HG03045 (cell line): ENCODE results near the gene LTF.
"Not testable (repeated sequence)": the region's sequence is repeated elsewhere in the genome, so short reads cannot be mapped to it uniquely, and the experiment has no call there.

Experiments
- ATAC-seq: cut with Tn5 transposase; IDR thresholded peaks from one replicate; pipeline ENCODE4 v1.9.1; 2021; ENCODE audit warnings: mild to moderate bottlenecking, moderate library complexity; ENCODE audit not compliant: unreplicated experiment

Gene LTF

DNA sequence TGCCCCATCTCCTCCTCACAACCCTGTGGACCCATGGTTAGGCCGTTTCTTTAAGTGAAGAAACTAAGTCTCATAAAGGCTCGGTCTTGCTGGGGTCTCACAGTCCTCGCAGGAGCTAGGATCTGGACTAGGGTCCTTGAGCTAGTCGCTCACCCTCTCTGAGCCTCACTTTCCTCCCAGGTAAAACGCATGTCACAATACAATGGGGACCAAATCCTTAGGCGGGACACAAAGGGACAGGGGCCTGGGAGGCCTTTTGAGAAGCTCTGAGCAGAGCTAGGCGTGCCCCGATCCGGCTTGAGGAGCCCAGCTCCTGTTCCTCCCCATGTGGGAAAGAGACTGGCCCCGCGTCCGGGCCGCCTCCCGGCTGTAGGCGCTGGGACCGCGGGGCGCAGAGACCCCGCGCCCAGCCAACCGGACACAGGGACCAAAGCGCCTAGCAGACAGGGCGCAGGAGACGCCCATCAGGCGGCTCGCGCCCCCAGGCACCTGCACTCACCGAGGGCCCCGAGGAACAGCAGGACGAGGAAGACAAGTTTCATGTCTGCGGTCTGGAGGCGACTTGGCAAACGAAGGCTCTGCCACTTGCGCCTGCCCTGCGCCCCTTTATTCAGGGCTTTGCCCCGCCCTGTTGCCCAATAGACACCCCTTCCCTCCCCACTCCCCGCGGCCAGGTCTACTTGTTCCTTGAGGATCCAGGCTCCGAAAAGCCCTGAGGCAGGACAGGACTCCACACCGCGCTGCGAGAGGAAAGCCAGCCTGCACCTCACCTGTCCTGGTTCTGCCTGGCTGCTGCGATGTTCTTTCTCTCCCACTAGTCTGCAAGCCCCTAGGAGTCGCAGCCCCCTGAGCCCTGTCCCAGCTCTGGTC lies at the start of gene LTF:
Gene LTF (minus strand): TSS at position 580 of the 870 bp plus-strand sequence. CDS start 38 bp downstream, at position 542.
- ATAC-seq: no peak

DNA sequence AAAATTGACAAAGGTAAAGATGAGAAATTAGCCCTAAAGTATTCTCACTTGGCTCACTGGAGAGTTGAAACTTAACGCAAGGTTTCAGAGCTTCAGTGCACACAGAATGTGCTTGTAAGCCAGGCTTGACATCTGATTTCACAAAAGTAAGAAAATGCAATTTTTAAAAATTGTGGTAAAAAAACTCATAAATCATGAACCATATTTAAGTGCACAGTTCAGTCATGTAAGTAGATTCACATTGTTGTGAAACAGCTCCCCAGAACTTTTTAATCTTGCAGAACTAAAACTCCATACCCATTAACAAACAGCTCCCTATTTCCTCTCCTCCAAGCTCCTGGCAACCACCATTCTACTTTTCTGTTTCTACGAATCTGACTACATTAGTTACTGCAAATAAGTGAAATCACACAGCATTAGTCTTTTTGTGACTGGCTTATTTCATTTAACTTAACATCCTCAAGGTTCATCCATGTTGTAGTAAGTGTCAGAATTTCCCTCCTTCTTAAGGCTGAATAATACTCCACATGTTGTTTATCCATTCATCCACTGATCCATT lies 47.6 kb upstream of the LTF start:
- ATAC-seq: no peak

GRCh38 chr3:46509661-46510187 lies 45.0 kb upstream of the LTF start:
- no peak for ATAC-seq

- ATAC-seq: no peak
Observed at GRCh38 chr3:46508850-46509591, 44.3 kb upstream of the LTF start.

DNA sequence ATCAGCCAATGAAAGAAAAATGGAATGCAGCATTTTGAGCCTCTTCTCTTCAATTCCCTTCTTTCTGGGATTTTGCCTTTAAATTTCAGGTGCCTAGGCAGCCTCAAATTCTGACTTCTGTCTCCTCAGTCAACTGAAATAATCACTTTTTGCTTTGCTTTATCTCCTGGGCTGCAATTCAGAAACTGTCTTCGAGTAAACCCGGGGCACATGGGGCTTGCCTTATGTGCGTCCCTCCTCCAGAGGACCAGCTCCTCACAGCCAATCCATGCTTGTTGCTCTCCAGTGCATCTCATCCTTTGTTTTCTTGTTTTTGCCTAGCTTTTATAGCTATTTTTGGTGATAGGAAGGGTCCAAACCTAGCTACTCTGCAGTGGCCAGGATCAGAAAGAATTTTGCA lies 41.8 kb upstream of the LTF start:
- no peak for ATAC-seq

GRCh38 chr3:46505953-46506352 lies 41.2 kb upstream of the LTF start:
- ATAC-seq: no peak

DNA sequence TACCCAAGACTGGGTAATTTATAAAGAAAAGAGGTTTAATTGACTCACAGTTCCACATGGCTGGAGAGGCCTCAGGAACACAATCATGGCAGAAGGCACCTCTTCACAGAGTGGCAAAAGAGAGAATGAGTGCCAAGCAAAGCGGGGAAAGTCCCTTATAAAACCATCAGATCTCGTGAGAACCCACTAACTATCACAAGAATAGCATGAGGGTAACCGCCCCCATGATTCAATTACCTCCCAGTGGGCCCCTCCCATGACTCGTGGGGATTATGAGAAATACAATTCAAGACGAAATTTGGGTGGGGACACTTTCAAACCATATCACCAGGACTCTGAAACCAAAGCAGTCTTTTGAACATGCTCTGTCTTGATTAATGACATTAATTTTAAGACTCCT lies 40.1 kb upstream of the LTF start:
- ATAC-seq: no peak

- no peak for ATAC-seq
Observed at GRCh38 chr3:46503200-46503874, 38.6 kb upstream of the LTF start.

DNA sequence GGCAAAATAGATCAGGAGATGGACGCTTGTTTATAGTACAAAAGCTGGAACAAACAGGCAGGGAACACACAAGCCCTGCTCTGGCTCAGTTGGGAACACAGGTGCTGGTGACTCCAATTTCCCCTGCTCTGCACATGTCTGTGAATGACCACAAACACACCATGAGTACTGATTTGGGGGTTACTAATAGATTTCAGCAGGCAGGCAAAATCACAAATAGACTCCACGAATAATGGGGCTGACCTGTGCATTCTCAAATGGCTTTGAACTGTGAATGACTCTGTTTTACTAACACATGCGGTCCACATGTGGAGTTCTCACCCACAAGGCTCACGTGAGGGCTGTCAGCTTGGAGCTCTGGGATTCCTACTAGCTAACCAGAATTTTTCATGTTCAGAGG lies 37.0 kb upstream of the LTF start:
- ATAC-seq: no peak

DNA sequence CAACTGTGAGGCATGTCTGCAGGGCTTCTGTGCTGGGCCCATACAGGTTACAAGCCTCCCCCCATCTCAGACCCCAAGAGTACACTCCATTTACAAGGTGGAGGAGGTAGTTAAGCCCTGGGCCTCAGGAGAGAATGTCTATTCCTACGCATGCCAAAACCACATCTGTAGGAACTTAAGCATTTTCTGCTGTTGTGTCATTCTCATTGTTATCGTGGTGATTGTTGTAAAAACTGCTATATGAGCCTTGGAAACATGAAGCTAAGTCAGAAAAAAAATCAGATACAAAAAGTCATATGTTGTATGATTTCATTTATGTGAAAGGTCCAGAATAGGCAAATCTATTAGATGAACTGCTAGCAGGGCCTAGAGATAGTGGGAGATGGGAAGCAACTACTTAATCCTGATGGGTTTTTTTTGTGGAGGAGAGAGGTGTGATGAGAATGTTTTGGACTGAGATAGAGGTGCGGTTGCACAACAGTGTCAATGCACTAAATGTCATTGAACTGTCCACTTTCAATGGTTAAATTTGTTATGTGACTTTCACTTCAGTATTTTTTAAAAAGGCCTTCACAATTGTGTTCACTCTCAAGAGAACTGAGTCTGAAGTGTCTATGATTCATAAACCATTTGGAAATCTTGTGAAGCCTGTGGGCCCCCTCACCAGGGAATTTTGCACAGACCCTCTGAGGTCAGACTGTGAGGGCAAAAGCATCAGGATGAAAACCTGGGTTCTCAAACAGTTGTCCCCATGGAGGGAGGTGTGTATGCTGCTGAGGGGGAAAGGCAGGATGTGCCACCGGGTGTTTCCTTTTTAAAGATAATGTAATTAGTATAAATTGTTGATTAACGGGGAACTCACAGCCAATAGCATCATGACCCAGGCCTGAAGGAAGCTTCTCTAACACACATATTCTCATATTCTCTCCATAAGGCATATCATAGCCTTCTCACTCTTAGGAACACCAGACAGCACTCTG lies 36.2 kb upstream of the LTF start:
- ATAC-seq: no peak

- ATAC-seq: no peak
Observed at GRCh38 chr3:46498916-46499519, 34.3 kb upstream of the LTF start.

- ATAC-seq: no peak
Observed at GRCh38 chr3:46497556-46498265, 33.0 kb upstream of the LTF start, which contains the start of gene RTP3. Gene RTP3, plus strand, starts transcription at chr3:46497976. Its CDS starts 87 bp downstream, at chr3:46498063.

DNA sequence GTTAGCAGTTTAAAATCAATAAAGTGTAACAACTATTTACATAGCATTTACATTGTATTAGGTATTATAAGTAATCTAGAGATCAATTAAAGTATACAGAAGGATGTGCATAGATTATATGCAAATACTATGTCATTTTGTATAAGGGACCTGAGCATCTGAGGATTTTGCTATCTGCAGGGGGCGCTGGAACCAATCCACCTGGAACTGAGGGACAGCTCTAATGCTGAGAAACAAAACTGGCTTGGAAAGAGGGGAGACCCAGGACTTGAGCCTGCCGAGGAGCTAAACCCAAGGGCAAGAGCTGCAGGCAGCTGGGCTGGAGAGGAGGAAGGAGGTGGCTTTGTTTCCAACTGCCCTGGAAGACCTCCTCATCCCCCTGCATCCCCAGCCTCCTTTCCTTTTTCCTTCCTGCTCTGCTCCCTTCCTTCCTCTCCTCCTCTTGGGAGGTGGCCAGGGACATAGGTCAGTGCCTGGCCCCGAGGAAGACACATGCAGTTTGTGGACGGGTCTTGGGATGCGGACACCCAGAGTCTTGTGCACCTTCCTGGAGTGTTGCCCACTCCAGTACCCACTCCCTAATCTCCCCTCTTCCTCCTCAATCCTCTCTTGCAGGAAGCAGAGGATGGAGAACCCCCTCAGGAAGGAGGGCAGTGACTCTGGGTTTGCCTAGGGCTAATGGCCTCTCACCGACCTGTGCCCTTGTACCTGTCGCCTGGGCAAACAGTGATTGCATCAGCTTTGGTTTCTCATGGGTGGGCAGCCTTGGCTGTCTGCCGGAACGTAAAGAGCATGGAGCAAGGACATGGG lies 32.2 kb upstream of the LTF start:
- ATAC-seq: no peak

GRCh38 chr3:46495901-46496456 lies 31.3 kb upstream of the LTF start:
- no peak for ATAC-seq

DNA sequence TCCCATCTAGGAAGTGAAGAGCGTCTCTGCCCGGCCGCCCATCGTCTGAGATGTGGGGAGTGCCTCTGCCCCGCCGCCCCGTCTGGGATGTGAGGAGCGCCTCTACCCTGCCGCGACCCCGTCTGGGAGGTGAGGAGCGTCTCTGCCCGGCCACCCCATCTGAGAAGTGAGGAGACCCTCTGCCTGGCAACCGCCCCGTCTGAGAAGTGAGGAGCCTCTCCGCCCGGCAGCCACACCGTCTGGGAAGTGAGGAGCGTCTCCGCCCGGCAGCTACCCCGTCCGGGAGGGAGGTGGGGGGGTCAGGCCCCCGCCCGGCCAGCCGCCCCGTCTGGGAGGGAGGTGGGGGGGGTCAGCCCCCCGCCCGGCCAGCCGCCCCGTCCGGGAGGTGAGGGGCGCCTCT lies 29.8 kb upstream of the LTF start:
- not testable (repeated sequence) for ATAC-seq

DNA sequence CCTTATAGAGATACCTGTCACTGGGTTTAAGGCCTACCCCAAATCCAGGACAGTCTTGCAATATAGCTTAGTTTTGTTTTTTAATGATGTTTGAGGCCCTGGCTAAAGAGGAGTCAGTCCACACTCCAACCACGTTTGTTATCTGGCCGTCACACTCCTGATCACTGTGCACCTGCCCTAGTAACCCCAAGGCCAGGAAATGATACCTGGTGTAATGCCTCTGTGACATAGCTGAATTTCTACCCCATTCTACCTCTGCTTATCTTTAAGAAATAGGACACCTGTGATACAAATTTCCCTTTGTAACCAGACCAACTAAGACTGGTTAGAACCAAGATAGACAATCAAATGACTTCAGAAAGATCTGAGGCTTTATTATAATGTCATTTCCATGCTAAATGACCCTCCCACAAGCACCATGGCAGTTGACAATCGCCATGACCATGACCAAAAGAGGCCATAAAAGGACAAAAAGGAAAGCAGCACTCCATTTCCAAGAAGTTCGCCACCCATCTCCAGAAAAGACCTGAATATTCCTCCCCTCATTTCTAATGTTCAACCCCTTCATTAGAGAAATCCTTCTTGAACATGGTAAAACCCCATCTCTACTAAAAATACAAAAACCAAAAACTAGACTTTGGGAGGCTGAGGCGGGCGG lies 28.3 kb upstream of the LTF start:
- ATAC-seq: no peak
